H1 (cell line): ENCODE results near the gene GPR135. TPM values are rescaled to one million over a fixed set of nuclear protein-coding genes. Genes with fewer than 3 reads are reported as not detected.

Experiments
- HDAC2 ChIP-seq, 2 experiments: fragments of 300-600 bp in 1 of 2; sonication (generic) in 1 of 2; IDR thresholded peaks; 2 replicates each; pipeline ENCODE4 v1.6.1; 2011 to 2012; ENCODE audit warnings: low read depth in 2 of 2, low read length in 2 of 2, mild to moderate bottlenecking in 2 of 2, moderate library complexity in 2 of 2, borderline replicate concordance in 1 of 2, inconsistent platforms in 1 of 2
- NRF1 ChIP-seq: IDR thresholded peaks from 2 replicates; pipeline ENCODE4 v1.6.1; 2011; ENCODE audit warnings: mild to moderate bottlenecking, low read depth, low read length, improper control_type of control experiment
- TAF1 ChIP-seq: IDR thresholded peaks from 2 replicates; pipeline ENCODE4 v1.6.1; 2011; ENCODE audit warnings: mild to moderate bottlenecking, low read depth, low read length
- polyA plus RNA-seq, 7 experiments: library from polyadenylated mRNA; depleted of rRNA in 3 of 7; stranded (reverse) in 5 of 7; unstranded in 2 of 7; fragments of >200 nt in 5 of 7; fragments of 200-250 nt in 2 of 7; gene quantifications; 1 replicate in 5 of 7; 2 replicates in 1 of 7; 4 replicates in 1 of 7; pipeline versions ENCODE4 v1.2.1 to v1.2.3, GENCODE V29; 2011 to 2013; ENCODE audit warnings: missing spikeins in 2 of 7, mixed read lengths in 2 of 7
- total RNA-seq: library from RNA; stranded (reverse); fragmentation: NEBNext Ultra II Directional; extraction: Animal tissue kit (Norgen Biotek cat#: 25700); gene quantifications from 2 replicates; pipeline ENCODE4 v1.2.1, GENCODE V29; 2021
- TF ChIP-seq, protein P1 (sequence below): IDR thresholded peaks from 2 replicates; pipeline ENCODE4 v1.6.1; 2012; ENCODE audit warnings: low read length, inconsistent platforms
- TF ChIP-seq, protein P2 (sequence below): fragments of 300-600 bp; sonication (generic); IDR thresholded peaks from 2 replicates; pipeline ENCODE4 v1.7.1; 2012; ENCODE audit warnings: low read length, moderate library complexity, mild to moderate bottlenecking, inconsistent platforms; ENCODE audit not compliant: insufficient replicate concordance

The GPR135 gene
- total and polyA plus RNA-seq, 2 of the 8 experiments (the other 6 are each of a cell fraction or from before 2014, with no cell fraction given) = 0.48 to 1.1 TPM

DNA sequence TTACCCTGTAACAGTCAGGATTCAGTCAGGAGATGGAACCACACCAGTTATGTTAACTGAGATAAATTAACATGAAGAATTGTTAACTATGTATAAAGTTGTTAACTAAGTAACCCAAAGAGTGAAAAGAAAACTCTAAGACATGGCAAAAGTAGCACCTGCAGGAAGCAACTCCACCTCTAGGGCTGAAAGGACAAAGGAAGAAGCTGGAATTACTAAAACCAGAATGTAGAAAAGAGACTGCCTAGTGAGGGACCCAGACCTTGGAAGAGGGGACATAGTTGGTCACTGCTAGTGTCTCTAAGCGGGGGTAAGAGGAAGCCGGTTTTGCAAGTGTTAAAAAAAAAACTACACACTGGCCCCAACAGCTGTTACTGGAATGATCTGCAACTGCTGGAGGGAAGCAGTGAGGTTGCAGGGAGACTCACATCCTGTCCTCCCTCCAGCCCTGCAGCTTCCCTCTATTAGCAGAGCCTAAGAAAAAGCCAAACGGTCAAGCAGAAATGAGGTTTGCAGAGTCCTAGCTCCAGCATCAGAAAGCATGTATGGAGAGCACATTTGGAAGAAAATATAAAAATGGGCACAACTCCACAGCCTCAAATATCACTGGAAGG lies 39.8 kb downstream of the GPR135 start (continued):
- TF ChIP-seq, protein P1, sequence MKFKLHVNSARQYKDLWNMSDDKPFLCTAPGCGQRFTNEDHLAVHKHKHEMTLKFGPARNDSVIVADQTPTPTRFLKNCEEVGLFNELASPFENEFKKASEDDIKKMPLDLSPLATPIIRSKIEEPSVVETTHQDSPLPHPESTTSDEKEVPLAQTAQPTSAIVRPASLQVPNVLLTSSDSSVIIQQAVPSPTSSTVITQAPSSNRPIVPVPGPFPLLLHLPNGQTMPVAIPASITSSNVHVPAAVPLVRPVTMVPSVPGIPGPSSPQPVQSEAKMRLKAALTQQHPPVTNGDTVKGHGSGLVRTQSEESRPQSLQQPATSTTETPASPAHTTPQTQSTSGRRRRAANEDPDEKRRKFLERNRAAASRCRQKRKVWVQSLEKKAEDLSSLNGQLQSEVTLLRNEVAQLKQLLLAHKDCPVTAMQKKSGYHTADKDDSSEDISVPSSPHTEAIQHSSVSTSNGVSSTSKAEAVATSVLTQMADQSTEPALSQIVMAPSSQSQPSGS = no peak
- TF ChIP-seq NRF1 = no peak
- TF ChIP-seq, protein P2, sequence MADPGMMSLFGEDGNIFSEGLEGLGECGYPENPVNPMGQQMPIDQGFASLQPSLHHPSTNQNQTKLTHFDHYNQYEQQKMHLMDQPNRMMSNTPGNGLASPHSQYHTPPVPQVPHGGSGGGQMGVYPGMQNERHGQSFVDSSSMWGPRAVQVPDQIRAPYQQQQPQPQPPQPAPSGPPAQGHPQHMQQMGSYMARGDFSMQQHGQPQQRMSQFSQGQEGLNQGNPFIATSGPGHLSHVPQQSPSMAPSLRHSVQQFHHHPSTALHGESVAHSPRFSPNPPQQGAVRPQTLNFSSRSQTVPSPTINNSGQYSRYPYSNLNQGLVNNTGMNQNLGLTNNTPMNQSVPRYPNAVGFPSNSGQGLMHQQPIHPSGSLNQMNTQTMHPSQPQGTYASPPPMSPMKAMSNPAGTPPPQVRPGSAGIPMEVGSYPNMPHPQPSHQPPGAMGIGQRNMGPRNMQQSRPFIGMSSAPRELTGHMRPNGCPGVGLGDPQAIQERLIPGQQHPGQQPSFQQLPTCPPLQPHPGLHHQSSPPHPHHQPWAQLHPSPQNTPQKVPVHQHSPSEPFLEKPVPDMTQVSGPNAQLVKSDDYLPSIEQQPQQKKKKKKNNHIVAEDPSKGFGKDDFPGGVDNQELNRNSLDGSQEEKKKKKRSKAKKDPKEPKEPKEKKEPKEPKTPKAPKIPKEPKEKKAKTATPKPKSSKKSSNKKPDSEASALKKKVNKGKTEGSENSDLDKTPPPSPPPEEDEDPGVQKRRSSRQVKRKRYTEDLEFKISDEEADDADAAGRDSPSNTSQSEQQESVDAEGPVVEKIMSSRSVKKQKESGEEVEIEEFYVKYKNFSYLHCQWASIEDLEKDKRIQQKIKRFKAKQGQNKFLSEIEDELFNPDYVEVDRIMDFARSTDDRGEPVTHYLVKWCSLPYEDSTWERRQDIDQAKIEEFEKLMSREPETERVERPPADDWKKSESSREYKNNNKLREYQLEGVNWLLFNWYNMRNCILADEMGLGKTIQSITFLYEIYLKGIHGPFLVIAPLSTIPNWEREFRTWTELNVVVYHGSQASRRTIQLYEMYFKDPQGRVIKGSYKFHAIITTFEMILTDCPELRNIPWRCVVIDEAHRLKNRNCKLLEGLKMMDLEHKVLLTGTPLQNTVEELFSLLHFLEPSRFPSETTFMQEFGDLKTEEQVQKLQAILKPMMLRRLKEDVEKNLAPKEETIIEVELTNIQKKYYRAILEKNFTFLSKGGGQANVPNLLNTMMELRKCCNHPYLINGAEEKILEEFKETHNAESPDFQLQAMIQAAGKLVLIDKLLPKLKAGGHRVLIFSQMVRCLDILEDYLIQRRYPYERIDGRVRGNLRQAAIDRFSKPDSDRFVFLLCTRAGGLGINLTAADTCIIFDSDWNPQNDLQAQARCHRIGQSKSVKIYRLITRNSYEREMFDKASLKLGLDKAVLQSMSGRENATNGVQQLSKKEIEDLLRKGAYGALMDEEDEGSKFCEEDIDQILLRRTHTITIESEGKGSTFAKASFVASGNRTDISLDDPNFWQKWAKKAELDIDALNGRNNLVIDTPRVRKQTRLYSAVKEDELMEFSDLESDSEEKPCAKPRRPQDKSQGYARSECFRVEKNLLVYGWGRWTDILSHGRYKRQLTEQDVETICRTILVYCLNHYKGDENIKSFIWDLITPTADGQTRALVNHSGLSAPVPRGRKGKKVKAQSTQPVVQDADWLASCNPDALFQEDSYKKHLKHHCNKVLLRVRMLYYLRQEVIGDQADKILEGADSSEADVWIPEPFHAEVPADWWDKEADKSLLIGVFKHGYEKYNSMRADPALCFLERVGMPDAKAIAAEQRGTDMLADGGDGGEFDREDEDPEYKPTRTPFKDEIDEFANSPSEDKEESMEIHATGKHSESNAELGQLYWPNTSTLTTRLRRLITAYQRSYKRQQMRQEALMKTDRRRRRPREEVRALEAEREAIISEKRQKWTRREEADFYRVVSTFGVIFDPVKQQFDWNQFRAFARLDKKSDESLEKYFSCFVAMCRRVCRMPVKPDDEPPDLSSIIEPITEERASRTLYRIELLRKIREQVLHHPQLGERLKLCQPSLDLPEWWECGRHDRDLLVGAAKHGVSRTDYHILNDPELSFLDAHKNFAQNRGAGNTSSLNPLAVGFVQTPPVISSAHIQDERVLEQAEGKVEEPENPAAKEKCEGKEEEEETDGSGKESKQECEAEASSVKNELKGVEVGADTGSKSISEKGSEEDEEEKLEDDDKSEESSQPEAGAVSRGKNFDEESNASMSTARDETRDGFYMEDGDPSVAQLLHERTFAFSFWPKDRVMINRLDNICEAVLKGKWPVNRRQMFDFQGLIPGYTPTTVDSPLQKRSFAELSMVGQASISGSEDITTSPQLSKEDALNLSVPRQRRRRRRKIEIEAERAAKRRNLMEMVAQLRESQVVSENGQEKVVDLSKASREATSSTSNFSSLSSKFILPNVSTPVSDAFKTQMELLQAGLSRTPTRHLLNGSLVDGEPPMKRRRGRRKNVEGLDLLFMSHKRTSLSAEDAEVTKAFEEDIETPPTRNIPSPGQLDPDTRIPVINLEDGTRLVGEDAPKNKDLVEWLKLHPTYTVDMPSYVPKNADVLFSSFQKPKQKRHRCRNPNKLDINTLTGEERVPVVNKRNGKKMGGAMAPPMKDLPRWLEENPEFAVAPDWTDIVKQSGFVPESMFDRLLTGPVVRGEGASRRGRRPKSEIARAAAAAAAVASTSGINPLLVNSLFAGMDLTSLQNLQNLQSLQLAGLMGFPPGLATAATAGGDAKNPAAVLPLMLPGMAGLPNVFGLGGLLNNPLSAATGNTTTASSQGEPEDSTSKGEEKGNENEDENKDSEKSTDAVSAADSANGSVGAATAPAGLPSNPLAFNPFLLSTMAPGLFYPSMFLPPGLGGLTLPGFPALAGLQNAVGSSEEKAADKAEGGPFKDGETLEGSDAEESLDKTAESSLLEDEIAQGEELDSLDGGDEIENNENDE = no peak
- TF ChIP-seq TAF1 = no peak
- no peak for TF ChIP-seq HDAC2 (IDR thresholded peaks at IDR 0.05; ENCODE audit: borderline replicate concordance in 1 of 2, low read depth in 2 of 2, low read length in 2 of 2)
